COLO668 (cell line): ENCODE results near the gene TFEB.

Source experiments
- DNase-seq: peaks from one replicate; lab custom pipeline; 2025; ENCODE audit not compliant: unreplicated experiment; lab: John Stamatoyannopoulos, UW

TFEB gene

GRCh38 chr6:41739041-41739440 lies 3.6 kb upstream of the TFEB start:
- DNase-seq: no peak

GRCh38 chr6:41737591-41738130 lies 2.3 kb upstream of the TFEB start:
- no peak for DNase-seq

GRCh38 chr6:41736800-41737555 lies 1.6 kb upstream of the TFEB start:
- no peak for DNase-seq

- DNase-seq: no peak
Measured at GRCh38 chr6:41736186-41736733, 852 bp upstream of the TFEB start.

- DNase-seq: peak; percentile 61
Measured at GRCh38 chr6:41734666-41735426, 562 bp downstream of the TFEB start.

GRCh38 chr6:41733707-41734665 lies 1.4 kb downstream of the TFEB start:
- peak; percentile 90 for DNase-seq

- DNase-seq: no peak
Measured at GRCh38 chr6:41733360-41733706, 2.1 kb downstream of the TFEB start.

GRCh38 chr6:41732591-41733359 lies 2.6 kb downstream of the TFEB start:
- DNase-seq: peak; percentile 45

GRCh38 chr6:41732149-41732548 lies 3.3 kb downstream of the TFEB start:
- no peak for DNase-seq

GRCh38 chr6:41731561-41732086 lies 3.8 kb downstream of the TFEB start:
- no peak for DNase-seq

- no peak for DNase-seq
Measured at GRCh38 chr6:41730531-41731436, 4.6 kb downstream of the TFEB start.

- no peak for DNase-seq
Measured at GRCh38 chr6:41729624-41730023, 5.8 kb downstream of the TFEB start.

GRCh38 chr6:41728954-41729353 lies 6.5 kb downstream of the TFEB start:
- peak; percentile 35 for DNase-seq

GRCh38 chr6:41728073-41728936 lies 7.1 kb downstream of the TFEB start:
- peak; percentile 90 for DNase-seq

- DNase-seq: no peak
Measured at GRCh38 chr6:41727705-41728072, 7.7 kb downstream of the TFEB start.

GRCh38 chr6:41726876-41727275 lies 8.5 kb downstream of the TFEB start:
- DNase-seq: no peak

- DNase-seq: no peak
Measured at GRCh38 chr6:41724586-41725501, 10.6 kb downstream of the TFEB start.
